ENCODE data around the gene GRID1.

Gene GRID1

GRCh38 chr10:86068231-86069054 lies 298.2 kb downstream of the GRID1 start:
- no peak for DNase-seq

GRCh38 chr10:86067436-86068050 lies 299.1 kb downstream of the GRID1 start:
- no peak for DNase-seq

- DNase-seq = no peak
These were observed 299.9 kb downstream of the GRID1 start for GRCh38 chr10:86066696-86067095.

GRCh38 chr10:86065711-86066251 lies 300.8 kb downstream of the GRID1 start:
- no peak for DNase-seq

GRCh38 chr10:86064931-86065662 lies 301.5 kb downstream of the GRID1 start:
- no peak for DNase-seq

- no peak for DNase-seq
These were observed 302.4 kb downstream of the GRID1 start for GRCh38 chr10:86064219-86064618.

GRCh38 chr10:86063341-86063740 lies 303.3 kb downstream of the GRID1 start:
- DNase-seq = no peak

GRCh38 chr10:86062647-86063145 lies 303.9 kb downstream of the GRID1 start:
- DNase-seq = no peak

GRCh38 chr10:86062198-86062550 lies 304.4 kb downstream of the GRID1 start:
- no peak for DNase-seq

- no peak for DNase-seq
These were observed 305.1 kb downstream of the GRID1 start for GRCh38 chr10:86061278-86062197.

GRCh38 chr10:86060386-86061277 lies 306.0 kb downstream of the GRID1 start:
- DNase-seq = no peak

GRCh38 chr10:86059892-86060291 lies 306.7 kb downstream of the GRID1 start:
- DNase-seq = no peak

GRCh38 chr10:86058964-86059363 lies 307.6 kb downstream of the GRID1 start:
- no peak for DNase-seq

GRCh38 chr10:86057708-86058107 lies 308.9 kb downstream of the GRID1 start:
- no peak for DNase-seq

GRCh38 chr10:86056672-86057071 lies 309.9 kb downstream of the GRID1 start:
- DNase-seq = no peak

GRCh38 chr10:86055928-86056327 lies 310.7 kb downstream of the GRID1 start:
- DNase-seq = no peak

- DNase-seq = no peak
These were observed 312.9 kb downstream of the GRID1 start for GRCh38 chr10:86053675-86054074.

- no peak for DNase-seq
These were observed 315.0 kb downstream of the GRID1 start for GRCh38 chr10:86051586-86051985.

GRCh38 chr10:86049442-86049841 lies 317.2 kb downstream of the GRID1 start:
- no peak for DNase-seq

GRCh38 chr10:86048973-86049372 lies 317.6 kb downstream of the GRID1 start:
- no peak for DNase-seq

GRCh38 chr10:86048571-86048970 lies 318.0 kb downstream of the GRID1 start:
- DNase-seq = no peak
